Ishikawa (cell line): ENCODE measurements around the gene AGAP3.

Experiments
- CEBPB ChIP-seq: IDR thresholded peaks from 2 replicates; pipeline ENCODE4 v1.6.1; 2012
- EP300 ChIP-seq: IDR thresholded peaks from 2 replicates; pipeline ENCODE4 v1.6.1; 2012; ENCODE audit warnings: borderline replicate concordance
- TAF1 ChIP-seq: IDR thresholded peaks from 2 replicates; pipeline ENCODE4 v1.6.1; 2012; ENCODE audit warnings: low read depth, mild to moderate bottlenecking
- TEAD4 ChIP-seq: IDR thresholded peaks from 2 replicates; pipeline ENCODE4 v1.6.1; 2012
- YY1 ChIP-seq: IDR thresholded peaks from 2 replicates; pipeline ENCODE4 v1.6.1; 2012; ENCODE audit warnings: low read depth
- TF ChIP-seq, protein P1 (sequence below): IDR thresholded peaks from 2 replicates; pipeline ENCODE4 v1.6.1; 2012
- TF ChIP-seq, protein P2 (sequence below): IDR thresholded peaks from 2 replicates; pipeline ENCODE4 v1.6.1; 2012; ENCODE audit warnings: low read depth, mild to moderate bottlenecking

DNA sequence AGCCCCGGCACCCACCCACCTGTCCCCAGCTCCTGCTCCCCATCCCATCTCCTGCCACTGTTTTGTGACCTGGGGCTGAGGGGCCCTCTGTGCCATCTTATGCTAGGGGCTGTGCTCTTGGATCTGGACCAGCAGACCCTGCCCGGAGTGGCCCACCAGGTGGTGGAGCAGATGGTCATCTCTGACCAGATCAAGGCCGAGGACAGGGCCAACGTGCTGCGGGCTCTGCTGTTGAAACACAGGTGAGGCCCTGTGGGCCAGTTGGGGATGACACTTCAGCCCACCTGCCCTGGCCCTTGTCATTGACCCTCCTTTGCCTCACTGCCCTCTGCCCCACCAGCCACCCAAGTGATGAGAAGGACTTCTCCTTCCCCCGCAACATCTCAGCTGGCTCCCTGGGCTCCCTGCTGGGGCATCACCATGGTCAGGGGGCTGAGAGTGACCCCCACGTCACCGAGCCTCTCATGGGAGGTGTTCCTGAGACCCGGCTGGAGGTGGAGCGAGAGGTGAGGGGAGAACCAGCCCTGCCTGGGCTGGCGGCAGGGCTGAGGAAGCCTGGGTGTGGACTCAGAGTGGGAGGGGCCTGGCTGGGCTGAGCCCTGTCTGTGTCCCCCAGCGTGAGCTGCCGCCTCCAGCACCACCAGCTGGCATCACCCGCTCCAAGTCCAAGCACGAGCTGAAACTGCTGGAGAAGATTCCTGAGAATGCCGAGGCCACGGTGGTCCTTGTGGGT is 16.3 kb upstream of the AGAP3 start:
- no peak for TF ChIP-seq TAF1
- TF ChIP-seq YY1 = no peak
- TF ChIP-seq, protein P1, sequence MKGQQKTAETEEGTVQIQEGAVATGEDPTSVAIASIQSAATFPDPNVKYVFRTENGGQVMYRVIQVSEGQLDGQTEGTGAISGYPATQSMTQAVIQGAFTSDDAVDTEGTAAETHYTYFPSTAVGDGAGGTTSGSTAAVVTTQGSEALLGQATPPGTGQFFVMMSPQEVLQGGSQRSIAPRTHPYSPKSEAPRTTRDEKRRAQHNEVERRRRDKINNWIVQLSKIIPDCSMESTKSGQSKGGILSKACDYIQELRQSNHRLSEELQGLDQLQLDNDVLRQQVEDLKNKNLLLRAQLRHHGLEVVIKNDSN = no peak
- TF ChIP-seq EP300 = no peak
- TF ChIP-seq, protein P2, sequence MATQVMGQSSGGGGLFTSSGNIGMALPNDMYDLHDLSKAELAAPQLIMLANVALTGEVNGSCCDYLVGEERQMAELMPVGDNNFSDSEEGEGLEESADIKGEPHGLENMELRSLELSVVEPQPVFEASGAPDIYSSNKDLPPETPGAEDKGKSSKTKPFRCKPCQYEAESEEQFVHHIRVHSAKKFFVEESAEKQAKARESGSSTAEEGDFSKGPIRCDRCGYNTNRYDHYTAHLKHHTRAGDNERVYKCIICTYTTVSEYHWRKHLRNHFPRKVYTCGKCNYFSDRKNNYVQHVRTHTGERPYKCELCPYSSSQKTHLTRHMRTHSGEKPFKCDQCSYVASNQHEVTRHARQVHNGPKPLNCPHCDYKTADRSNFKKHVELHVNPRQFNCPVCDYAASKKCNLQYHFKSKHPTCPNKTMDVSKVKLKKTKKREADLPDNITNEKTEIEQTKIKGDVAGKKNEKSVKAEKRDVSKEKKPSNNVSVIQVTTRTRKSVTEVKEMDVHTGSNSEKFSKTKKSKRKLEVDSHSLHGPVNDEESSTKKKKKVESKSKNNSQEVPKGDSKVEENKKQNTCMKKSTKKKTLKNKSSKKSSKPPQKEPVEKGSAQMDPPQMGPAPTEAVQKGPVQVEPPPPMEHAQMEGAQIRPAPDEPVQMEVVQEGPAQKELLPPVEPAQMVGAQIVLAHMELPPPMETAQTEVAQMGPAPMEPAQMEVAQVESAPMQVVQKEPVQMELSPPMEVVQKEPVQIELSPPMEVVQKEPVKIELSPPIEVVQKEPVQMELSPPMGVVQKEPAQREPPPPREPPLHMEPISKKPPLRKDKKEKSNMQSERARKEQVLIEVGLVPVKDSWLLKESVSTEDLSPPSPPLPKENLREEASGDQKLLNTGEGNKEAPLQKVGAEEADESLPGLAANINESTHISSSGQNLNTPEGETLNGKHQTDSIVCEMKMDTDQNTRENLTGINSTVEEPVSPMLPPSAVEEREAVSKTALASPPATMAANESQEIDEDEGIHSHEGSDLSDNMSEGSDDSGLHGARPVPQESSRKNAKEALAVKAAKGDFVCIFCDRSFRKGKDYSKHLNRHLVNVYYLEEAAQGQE = no peak
- TF ChIP-seq TEAD4 = no peak
- no peak for TF ChIP-seq CEBPB
